CD4-positive, alpha-beta T cell treated with Interleukin-4 for 1 hour (primary cell): ENCODE data around the gene NR4A3.
A peak's percentile ranks its signal among the peaks of the same experiment; 100 is the strongest.

Experiments
- DNase-seq, 2 donors: peaks; one replicate each; pipeline ENCODE4 v3.0.0-alpha.2; 2020 to 2022

NR4A3 gene

DNA sequence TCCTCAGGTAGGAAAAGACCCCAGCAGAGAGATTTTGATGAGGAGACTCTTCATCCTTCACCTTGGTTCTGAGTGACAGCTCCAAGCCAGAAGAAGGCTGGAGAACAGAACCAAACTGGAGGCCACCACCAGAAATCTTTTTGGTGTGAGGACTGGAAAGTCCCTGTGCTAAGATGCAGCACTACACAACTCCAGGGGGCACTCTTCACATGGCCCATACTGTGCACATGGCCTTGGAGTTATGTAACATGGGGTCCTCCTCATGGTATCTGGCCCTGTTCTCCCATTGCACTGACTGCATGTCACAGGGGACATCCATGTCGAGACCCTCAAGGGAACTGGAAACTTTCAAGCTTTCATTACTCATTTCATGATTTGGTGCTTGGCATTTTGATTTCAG is 67.4 kb downstream of the NR4A3 start:
- DNase-seq, result no peak

DNA sequence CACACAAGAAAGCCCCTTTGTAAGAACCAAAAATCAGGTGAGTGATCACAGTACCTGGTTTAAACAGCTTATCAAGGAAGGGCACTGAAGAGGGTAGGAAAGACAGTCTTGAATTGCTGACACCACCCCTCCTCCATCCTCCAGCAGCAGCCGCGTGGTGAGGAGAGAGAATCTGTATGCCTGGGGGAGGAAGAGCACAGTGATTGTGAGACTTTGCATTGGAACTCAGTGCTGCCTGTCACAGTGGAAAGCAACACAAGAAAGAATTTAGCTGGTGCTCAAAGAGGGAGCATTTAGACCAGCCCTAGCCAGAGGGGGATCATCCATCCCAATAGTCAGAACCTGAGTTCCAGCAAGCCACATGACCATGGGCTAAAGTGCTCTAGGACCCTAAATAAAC is 73.1 kb downstream of the NR4A3 start:
- DNase-seq, result no peak

DNA sequence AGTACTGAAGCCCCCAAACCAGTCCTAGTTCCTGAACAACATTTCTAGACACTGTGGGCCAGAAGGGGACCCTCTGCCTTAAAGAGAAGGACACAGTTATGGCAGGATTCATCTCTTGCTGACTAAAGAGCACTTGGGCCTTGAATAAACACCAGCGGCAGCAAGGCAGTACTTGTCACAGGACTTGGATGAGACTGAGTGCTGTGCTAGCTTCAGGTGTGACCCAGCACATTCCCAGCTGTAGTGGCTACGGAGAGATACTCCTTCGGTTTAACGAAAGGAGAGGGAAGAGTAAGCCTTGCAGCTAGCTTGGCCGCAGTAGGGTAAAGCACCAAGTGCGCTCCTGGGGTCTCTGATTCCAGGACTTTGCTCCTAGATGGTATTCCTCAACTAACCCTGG is 73.8 kb downstream of the NR4A3 start:
- no peak for DNase-seq

DNA sequence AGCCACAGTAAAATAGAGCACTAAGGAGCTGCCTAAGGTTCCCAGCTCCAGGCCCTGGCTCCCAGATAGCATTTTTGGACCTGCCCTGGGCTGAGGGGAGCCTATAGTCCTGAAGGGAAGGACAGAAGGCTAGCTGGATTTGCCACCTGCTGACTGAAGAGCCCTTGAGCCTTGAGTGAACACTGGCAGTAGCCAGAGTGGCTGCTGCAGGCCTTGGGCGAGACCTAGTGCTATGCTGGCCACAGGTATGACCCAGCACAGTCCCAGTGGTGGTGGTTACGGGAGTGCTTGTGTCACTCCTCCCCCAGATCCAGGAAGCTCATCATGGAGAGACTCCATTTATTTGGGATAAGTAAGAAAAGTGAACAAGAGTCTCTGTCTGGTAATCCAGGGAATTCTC is 74.4 kb downstream of the NR4A3 start:
- DNase-seq, result no peak

DNA sequence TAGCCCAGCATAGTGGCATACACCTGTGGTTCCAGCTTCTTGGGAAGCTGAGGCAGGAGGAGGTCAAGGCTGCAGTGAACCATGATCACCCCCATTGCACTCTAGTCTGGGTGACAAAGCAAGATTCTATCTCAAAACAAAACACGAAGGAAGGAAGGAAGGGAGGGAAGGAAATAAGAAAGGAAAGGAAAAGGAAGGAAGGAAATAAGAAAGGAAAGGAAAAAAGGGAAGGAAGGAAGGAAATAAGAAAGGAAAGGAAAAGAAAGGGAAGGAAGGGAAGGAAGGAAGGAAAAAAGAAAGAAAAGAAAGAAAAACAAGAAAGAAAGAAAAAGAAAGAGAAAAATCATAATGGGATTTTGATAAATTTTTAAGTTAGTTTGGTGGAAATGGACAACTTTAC is 81.7 kb downstream of the NR4A3 start:
- no peak for DNase-seq

DNA sequence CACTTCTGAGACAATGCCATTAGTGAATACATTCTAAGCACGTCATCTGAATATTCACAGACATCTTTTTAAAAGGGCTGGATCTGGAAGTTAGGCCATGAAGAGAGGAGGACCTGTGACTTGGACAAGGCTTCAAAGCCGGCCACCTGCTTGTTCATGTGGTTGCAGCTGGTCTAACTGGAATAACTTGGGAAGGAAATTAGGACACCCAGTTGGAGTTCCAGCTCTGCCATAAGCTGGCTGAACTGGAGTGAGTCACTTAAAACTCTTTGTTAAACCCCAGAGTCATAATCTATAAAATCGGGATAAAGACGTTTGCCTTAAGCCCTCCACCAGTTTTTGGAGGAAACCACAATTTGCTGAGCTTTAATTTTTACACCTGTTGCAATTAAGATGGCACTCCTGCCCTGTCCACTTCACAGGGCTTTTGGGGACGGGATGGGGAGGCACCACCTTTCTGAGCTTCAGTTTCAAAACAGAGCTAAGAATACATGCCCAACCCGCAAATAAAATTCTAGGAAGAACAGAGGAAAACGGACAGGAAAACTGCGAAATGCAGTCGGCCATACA is 84.2 kb downstream of the NR4A3 start:
- DNase-seq, result no peak

DNA sequence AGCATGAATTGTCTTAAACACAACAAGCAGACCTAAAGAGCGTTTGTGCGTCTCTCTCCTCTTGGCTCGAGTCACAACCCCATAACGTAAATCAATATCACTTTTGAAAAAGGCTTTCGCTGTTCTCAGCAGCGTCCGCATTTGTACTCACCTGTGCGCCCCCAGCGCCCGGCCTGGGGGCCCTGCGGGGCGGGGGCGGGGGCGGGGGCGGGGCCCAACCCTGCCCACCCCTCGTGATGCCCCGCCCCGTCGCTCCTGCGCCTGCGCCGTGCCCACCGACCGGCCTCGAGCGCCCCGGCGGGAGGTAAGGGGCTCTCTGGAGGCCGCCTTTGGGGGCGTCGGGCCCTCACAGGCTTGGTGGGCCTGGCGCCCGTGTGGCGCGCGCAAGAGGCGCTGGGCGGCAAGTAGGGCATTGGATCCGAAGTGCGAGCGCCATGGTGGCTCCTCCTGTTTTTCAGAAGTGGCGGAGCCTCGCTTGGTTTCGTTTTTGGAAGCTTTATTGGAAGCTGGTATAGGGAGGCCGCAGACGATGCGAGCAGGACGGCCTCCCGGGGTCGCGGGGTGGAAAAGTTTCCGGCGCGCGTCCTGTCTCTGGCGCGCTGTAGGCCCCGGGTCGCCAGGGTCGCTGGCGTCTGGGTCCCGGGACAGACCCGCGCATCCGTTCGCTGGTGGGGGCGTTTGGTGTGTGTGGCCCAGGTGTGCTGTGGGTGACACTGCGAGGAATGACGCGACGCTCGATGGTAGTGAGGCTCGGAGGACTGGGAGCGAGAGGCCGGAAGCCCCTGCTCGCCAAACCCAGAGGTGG is 84.9 kb downstream of the NR4A3 start, which contains the start of gene STX17:
STX17 (plus strand) TSS at position 252 of the 805 bp plus-strand sequence. CDS start 8,586 bp downstream, outside the sequence.
- peak; percentile 81 to 83 for DNase-seq

DNA sequence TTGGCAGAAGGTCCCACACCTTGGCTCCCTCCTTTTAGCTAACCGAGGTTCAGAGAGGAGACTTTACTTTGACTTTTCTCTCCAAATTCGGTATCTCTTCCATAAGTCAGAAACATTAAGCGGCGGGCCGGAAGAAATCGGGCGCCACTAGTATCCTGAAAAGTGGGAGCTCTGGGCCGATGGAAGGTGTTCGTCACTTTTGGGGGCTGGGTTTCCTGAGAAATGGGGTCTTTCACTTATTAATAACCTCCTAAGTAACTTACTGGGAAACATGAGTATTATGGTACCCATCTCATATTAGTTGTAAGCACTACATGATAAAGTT is 85.5 kb downstream of the NR4A3 start:
- no peak for DNase-seq

DNA sequence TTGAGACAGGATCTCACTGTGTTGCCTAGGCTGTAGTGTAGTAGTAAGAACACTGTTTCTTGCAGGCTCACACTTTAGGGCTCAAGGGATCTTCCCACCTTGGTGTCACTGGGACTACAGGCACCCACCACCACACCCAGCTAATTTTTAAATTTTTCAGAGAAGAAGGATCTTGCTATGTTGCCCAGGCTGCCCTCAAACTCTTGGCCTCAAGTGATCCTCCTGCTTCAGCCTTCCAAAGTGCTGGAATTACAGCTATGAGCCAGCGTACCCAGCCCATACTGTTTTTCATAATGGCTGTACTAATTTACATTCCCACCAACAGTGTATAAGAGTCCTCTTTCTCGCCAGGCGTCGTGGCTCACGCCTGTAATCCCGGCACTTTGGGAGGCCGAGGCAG is 89.9 kb downstream of the NR4A3 start:
- no peak for DNase-seq
